ENCODE data around the gene HRH1.
A peak's percentile ranks its signal among the peaks of the same experiment; 100 is the strongest.

The HRH1 gene

GRCh38 chr3:11143476-11143875 is 10.8 kb upstream of the HRH1 start:
- no peaks in the 10 kb centered on the region for H3K36me3 ChIP-seq (ENCODE audit: control insufficient read depth, insufficient read depth, low read length)
- 89 to 90% methylated on average over 4 to 5 of the region's 5 CpGs for WGBS, 2 experiments (ENCODE audit: insufficient coverage in 2 of 2)
- no peak overlapping the region for H3K27ac ChIP-seq (ENCODE audit: low read depth, low read length, severe bottlenecking)
- no peak overlapping the region for H3K4me3 ChIP-seq (ENCODE audit: extremely low read depth, insufficient read depth, low read length, poor library complexity, severe bottlenecking)
- H3K4me1 ChIP-seq (ENCODE audit: control insufficient read depth, insufficient read depth, low read length, poor library complexity, severe bottlenecking), result peaks cover 9% of the 10 kb centered on the region
- no peaks in the 10 kb centered on the region for H3K9me3 ChIP-seq (ENCODE audit: control insufficient read depth, low read length)

GRCh38 chr3:11144996-11145395 is 9.3 kb upstream of the HRH1 start:
- no peak overlapping the region for H3K4me3 ChIP-seq (ENCODE audit: extremely low read depth, insufficient read depth, low read length, poor library complexity, severe bottlenecking)
- H3K36me3 ChIP-seq (ENCODE audit: control insufficient read depth, insufficient read depth, low read length), result no peaks in the 10 kb centered on the region

GRCh38 chr3:11145888-11146287 is 8.4 kb upstream of the HRH1 start:
- Histone ChIP-seq H3K4me3 (ENCODE audit: extremely low read depth, insufficient read depth, low read length, poor library complexity, severe bottlenecking) (no peak overlapping the region), H3K36me3 (ENCODE audit: control insufficient read depth, insufficient read depth, low read length) (no peaks in the 10 kb centered on the region), H3K27ac (ENCODE audit: low read depth, low read length, severe bottlenecking) (no peak overlapping the region), H3K4me1 (ENCODE audit: control insufficient read depth, insufficient read depth, low read length, poor library complexity, severe bottlenecking) (peaks cover 9% of the 10 kb centered on the region), H3K9me3 (ENCODE audit: control insufficient read depth, low read length) (no peaks in the 10 kb centered on the region)
- 78% methylated on average over 2 of the region's 3 CpGs; no CpG with 5 or more reads in 1 of the 2 experiments for WGBS, 2 experiments (ENCODE audit: insufficient coverage in 2 of 2)

More at GRCh38 chr3:11144996-11145395, 9.3 kb upstream of the HRH1 start:
- Histone ChIP-seq H3K9me3 (ENCODE audit: control insufficient read depth, low read length) (no peaks in the 10 kb centered on the region), H3K4me1 (ENCODE audit: control insufficient read depth, insufficient read depth, low read length, poor library complexity, severe bottlenecking) (peaks cover 9% of the 10 kb centered on the region), H3K27ac (ENCODE audit: low read depth, low read length, severe bottlenecking) (no peak overlapping the region)
- 84 to 96% methylated on average over 5 of the region's 5 CpGs for WGBS, 2 experiments (ENCODE audit: insufficient coverage in 2 of 2)

- WGBS, 2 experiments (ENCODE audit: insufficient coverage in 2 of 2), result 87 to 93% methylated on average over 3 to 4 of the region's 6 CpGs
- Histone ChIP-seq H3K27ac (ENCODE audit: low read depth, low read length, severe bottlenecking) (no peak overlapping the region), H3K4me1 (ENCODE audit: control insufficient read depth, insufficient read depth, low read length, poor library complexity, severe bottlenecking) (peaks cover 9% of the 10 kb centered on the region), H3K36me3 (ENCODE audit: control insufficient read depth, insufficient read depth, low read length) (no peaks in the 10 kb centered on the region), H3K9me3 (ENCODE audit: control insufficient read depth, low read length) (no peaks in the 10 kb centered on the region), H3K4me3 (ENCODE audit: extremely low read depth, insufficient read depth, low read length, poor library complexity, severe bottlenecking) (no peak overlapping the region)
These were observed 7.3 kb upstream of the HRH1 start for GRCh38 chr3:11146773-11147660.

GRCh38 chr3:11150256-11150655 is 4.0 kb upstream of the HRH1 start:
- Histone ChIP-seq H3K36me3 (ENCODE audit: control insufficient read depth, insufficient read depth, low read length) (no peaks in the 10 kb centered on the region), H3K9me3 (ENCODE audit: control insufficient read depth, low read length) (no peaks in the 10 kb centered on the region), H3K4me3 (ENCODE audit: extremely low read depth, insufficient read depth, low read length, poor library complexity, severe bottlenecking) (no peak overlapping the region), H3K27ac (ENCODE audit: low read depth, low read length, severe bottlenecking) (no peak overlapping the region), H3K4me1 (ENCODE audit: control insufficient read depth, insufficient read depth, low read length, poor library complexity, severe bottlenecking) (no peaks in the 10 kb centered on the region)
- 89 to 91% methylated on average over 6 to 7 of the region's 7 CpGs for WGBS, 2 experiments (ENCODE audit: insufficient coverage in 2 of 2)

GRCh38 chr3:11152301-11152700 is 2.0 kb upstream of the HRH1 start:
- Histone ChIP-seq H3K4me3 (ENCODE audit: extremely low read depth, insufficient read depth, low read length, poor library complexity, severe bottlenecking) (no peak overlapping the region), H3K27ac (ENCODE audit: low read depth, low read length, severe bottlenecking) (no peak overlapping the region), H3K9me3 (ENCODE audit: control insufficient read depth, low read length) (no peaks in the 10 kb centered on the region), H3K4me1 (ENCODE audit: control insufficient read depth, insufficient read depth, low read length, poor library complexity, severe bottlenecking) (no peaks in the 10 kb centered on the region), H3K36me3 (ENCODE audit: control insufficient read depth, insufficient read depth, low read length) (no peaks in the 10 kb centered on the region)
- WGBS, 2 experiments (ENCODE audit: insufficient coverage in 2 of 2), result no CpG with 5 or more reads among the region's 2 CpGs

- H3K4me3 ChIP-seq (ENCODE audit: extremely low read depth, insufficient read depth, low read length, poor library complexity, severe bottlenecking), result peak overlapping the region; percentile 41
- H3K36me3 ChIP-seq (ENCODE audit: control insufficient read depth, insufficient read depth, low read length), result no peaks in the 10 kb centered on the region
- no peaks in the 10 kb centered on the region for H3K4me1 ChIP-seq (ENCODE audit: control insufficient read depth, insufficient read depth, low read length, poor library complexity, severe bottlenecking)
- no peaks in the 10 kb centered on the region for H3K9me3 ChIP-seq (ENCODE audit: control insufficient read depth, low read length)
- no peak overlapping the region for H3K27ac ChIP-seq (ENCODE audit: low read depth, low read length, severe bottlenecking)
- 3 to 7% methylated on average over 7 to 8 of the region's 10 CpGs for WGBS, 2 experiments (ENCODE audit: insufficient coverage in 2 of 2)
These were observed 646 bp downstream of the HRH1 start for GRCh38 chr3:11154953-11155325.

GRCh38 chr3:11155341-11156025 is 1.2 kb downstream of the HRH1 start:
- Histone ChIP-seq H3K27ac (ENCODE audit: low read depth, low read length, severe bottlenecking) (no peak overlapping the region), H3K4me3 (ENCODE audit: extremely low read depth, insufficient read depth, low read length, poor library complexity, severe bottlenecking) (peak overlapping the region; percentile 41), H3K36me3 (ENCODE audit: control insufficient read depth, insufficient read depth, low read length) (no peaks in the 10 kb centered on the region), H3K4me1 (ENCODE audit: control insufficient read depth, insufficient read depth, low read length, poor library complexity, severe bottlenecking) (no peaks in the 10 kb centered on the region), H3K9me3 (ENCODE audit: control insufficient read depth, low read length) (no peaks in the 10 kb centered on the region)
- 3 to 5% methylated on average over 6 to 8 of the region's 8 CpGs for WGBS, 2 experiments (ENCODE audit: insufficient coverage in 2 of 2)

GRCh38 chr3:11156026-11156410 is 1.7 kb downstream of the HRH1 start:
- WGBS, 2 experiments (ENCODE audit: insufficient coverage in 2 of 2), result 69 to 73% methylated on average over 4 of the region's 4 CpGs
- Histone ChIP-seq H3K9me3 (ENCODE audit: control insufficient read depth, low read length) (no peaks in the 10 kb centered on the region), H3K36me3 (ENCODE audit: control insufficient read depth, insufficient read depth, low read length) (no peaks in the 10 kb centered on the region), H3K4me1 (ENCODE audit: control insufficient read depth, insufficient read depth, low read length, poor library complexity, severe bottlenecking) (no peaks in the 10 kb centered on the region), H3K4me3 (ENCODE audit: extremely low read depth, insufficient read depth, low read length, poor library complexity, severe bottlenecking) (no peak overlapping the region), H3K27ac (ENCODE audit: low read depth, low read length, severe bottlenecking) (no peak overlapping the region)

- no peaks in the 10 kb centered on the region for H3K4me1 ChIP-seq (ENCODE audit: control insufficient read depth, insufficient read depth, low read length, poor library complexity, severe bottlenecking)
- no peak overlapping the region for H3K4me3 ChIP-seq (ENCODE audit: extremely low read depth, insufficient read depth, low read length, poor library complexity, severe bottlenecking)
- 85 to 86% methylated on average over 5 to 6 of the region's 7 CpGs for WGBS, 2 experiments (ENCODE audit: insufficient coverage in 2 of 2)
- H3K27ac ChIP-seq (ENCODE audit: low read depth, low read length, severe bottlenecking), result no peak overlapping the region
- H3K36me3 ChIP-seq (ENCODE audit: control insufficient read depth, insufficient read depth, low read length), result no peaks in the 10 kb centered on the region
- no peaks in the 10 kb centered on the region for H3K9me3 ChIP-seq (ENCODE audit: control insufficient read depth, low read length)
These were observed 3.1 kb downstream of the HRH1 start for GRCh38 chr3:11157421-11157820.

GRCh38 chr3:11159421-11159904 is 5.2 kb downstream of the HRH1 start:
- 84 to 93% methylated on average over 3 to 5 of the region's 5 CpGs for WGBS, 2 experiments (ENCODE audit: insufficient coverage in 2 of 2)
- no peaks in the 10 kb centered on the region for H3K4me1 ChIP-seq (ENCODE audit: control insufficient read depth, insufficient read depth, low read length, poor library complexity, severe bottlenecking)
- no peaks in the 10 kb centered on the region for H3K9me3 ChIP-seq (ENCODE audit: control insufficient read depth, low read length)
- no peak overlapping the region for H3K27ac ChIP-seq (ENCODE audit: low read depth, low read length, severe bottlenecking)
- no peaks in the 10 kb centered on the region for H3K36me3 ChIP-seq (ENCODE audit: control insufficient read depth, insufficient read depth, low read length)
- H3K4me3 ChIP-seq (ENCODE audit: extremely low read depth, insufficient read depth, low read length, poor library complexity, severe bottlenecking), result no peak overlapping the region

All from mesodermal cell (in vitro differentiated cells).